NCI-H226 (cell line): ENCODE results near the gene CDC23.
"Not testable (repeated sequence)": the region's sequence is repeated elsewhere in the genome, so short reads cannot be mapped to it uniquely, and the experiment has no call there.

Source experiments
- DNase-seq: peaks from one replicate; pipeline ENCODE4 v3.0.0-alpha.2; 2015

Gene CDC23, protein sequence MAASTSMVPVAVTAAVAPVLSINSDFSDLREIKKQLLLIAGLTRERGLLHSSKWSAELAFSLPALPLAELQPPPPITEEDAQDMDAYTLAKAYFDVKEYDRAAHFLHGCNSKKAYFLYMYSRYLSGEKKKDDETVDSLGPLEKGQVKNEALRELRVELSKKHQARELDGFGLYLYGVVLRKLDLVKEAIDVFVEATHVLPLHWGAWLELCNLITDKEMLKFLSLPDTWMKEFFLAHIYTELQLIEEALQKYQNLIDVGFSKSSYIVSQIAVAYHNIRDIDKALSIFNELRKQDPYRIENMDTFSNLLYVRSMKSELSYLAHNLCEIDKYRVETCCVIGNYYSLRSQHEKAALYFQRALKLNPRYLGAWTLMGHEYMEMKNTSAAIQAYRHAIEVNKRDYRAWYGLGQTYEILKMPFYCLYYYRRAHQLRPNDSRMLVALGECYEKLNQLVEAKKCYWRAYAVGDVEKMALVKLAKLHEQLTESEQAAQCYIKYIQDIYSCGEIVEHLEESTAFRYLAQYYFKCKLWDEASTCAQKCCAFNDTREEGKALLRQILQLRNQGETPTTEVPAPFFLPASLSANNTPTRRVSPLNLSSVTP

GRCh38 chr5:138213161-138214029 is at the start of gene CDC23:
TSS of gene CDC23 (minus strand) at chr5:138213323. CDS start at chr5:138213312, 11 bp downstream.
- peak; percentile 98 for DNase-seq

- DNase-seq: no peak
These were observed 45.7 kb upstream of the CDC23 start for GRCh38 chr5:138258704-138259292.

DNA sequence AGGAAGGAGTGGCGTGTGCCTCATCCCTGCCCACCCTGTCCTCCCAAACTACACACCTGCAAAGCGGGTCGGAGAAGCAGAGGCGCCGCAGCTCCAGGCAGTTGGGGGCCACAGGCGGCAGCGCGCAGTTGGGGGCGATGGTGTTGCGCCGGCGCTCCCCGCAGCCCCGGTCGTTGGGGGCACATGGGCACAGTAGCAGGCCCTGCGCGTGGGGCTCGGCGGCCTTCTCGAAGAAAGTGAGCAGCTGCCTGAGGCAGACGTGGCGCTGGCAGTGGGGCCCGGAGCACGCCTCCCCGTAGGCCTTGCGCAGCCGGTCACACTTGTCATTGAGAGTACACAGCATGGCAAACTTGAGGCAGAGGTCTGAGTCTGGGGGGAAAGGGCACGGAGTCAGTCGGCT is 44.5 kb upstream of the CDC23 start:
- DNase-seq: no peak

- DNase-seq: no peak
These were observed 39.8 kb upstream of the CDC23 start for GRCh38 chr5:138252944-138253343.

DNA sequence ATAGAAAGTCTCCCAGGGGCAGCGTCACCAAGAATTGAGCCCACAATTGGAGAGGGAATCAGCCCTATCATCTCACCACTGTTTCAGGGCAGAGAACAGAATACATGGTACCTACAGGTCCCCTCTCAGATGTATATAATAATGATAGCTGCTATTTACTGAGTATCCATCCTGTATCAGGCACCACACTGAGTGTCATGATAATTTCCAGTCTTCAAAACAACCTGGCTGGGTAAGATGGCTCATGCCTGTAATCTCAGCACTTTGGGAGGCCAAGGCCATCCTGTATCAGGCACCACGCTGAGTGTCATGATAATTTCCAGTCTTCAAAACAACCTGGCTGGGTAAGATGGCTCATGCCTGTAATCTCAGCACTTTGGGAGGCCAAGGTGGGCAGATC is 34.7 kb upstream of the CDC23 start:
- not testable (repeated sequence) for DNase-seq

DNA sequence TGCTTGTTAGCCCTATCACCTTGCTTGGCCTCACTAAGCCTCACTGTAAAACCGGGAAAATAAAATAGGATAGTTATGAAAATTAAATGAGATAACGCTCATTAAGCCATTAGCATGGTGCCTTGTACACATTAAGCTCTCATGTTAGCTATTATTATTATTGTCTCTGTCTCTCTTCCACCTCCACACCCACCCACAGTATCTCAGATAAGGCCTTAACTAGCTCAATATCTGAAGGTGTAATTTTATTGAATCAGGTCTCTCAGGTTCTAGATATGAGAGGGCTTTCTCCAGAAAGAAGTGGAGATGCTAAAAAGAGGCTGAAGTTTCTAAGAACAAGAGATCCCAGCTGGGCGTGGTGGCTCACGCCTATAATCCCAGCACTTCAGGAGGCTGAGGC is 33.7 kb upstream of the CDC23 start:
- DNase-seq: no peak

DNA sequence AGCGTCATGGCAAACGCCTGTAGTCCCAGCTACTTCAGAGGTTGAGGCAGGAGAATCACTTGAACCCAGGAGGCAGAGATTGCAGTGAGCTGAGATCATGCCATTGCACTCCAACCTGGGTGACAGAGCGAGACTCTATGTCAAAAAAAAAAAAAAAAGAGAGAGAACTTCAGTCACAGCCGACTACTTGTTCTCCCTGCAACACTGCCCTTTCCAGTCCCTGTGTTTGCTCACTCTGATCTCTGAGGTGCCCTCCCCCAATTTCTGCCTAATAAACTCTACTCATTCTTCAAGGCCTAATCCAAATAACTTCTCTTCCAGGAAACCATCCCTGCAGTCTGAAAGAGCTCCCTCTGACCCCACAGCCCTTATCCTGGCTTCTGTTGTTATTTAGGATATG is 33.2 kb upstream of the CDC23 start:
- DNase-seq: no peak

DNA sequence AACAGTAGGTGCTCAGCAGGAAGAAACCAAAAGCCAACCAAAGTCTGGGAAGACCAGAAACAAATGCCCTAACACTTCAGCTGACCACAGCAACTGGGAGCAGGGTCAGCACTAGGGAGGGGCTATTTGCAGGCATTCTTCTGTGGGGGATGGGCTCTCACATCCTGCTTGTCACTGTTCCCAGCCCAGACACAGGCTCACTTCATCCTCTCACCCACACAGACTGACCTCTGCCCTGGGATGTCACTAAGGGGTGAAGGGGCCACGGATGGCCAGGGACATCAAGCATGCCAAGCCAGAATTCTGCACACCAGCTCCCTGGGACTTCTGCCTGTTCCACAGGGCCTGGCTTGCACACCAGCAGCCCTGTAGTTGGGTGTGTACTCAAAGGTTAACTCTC is 32.6 kb upstream of the CDC23 start:
- DNase-seq: no peak

GRCh38 chr5:138243794-138244193 is 30.7 kb upstream of the CDC23 start:
- peak; percentile 43 for DNase-seq

- no peak for DNase-seq
These were observed 28.8 kb upstream of the CDC23 start for GRCh38 chr5:138241688-138242571.

DNA sequence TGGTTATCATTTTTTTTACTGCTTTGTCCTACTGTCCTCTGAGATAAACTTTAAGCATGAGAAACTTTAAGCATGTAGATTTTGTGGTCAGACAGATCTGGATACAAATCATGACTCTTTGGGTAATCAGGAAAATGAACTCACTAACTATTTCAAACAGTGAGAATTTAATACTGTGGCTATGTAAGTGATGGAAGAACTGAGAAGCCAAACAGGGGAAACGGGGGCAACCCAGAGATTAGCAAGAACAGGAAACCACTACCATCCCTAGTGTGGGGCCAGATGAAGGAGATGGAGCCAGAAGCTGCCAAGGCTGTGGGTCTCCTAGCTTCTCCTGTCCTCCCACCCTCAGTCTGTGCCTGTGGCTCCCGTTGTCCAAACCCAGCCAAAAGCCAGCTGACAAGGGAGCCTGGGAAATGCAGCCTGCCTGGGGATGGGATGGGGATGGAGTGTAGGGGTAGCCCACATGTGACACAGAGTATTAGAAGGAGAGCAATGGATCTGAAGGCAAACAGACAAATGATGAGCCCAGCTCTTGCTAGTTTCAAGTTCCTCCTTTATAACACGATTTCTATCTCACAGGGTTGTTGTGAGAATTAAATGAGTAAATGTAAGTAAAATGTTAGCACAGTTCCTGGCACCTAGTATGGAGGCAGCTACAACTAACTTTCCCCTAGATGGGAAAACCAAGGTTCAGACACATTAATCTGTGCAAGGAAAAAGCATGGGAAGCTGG is 27.7 kb upstream of the CDC23 start:
- no peak for DNase-seq

DNA sequence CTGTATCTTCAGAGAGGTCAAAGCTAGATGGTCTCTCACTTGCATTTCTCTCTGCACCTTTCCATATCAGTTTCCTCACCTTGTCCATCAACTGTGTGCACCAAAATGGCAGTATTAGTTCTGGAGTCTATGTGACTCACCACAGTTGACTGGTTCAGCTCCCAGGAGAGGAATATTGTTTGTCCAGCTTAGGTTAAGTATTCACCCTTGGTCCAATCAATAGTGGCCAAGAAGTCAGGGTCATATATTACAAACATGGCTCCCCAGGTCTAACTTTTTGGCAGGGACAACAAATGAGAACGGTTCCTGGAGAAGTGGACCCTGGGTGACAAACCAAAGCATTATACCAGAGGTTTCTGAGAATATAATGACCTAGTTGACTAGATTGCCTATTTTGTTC is 24.9 kb upstream of the CDC23 start:
- DNase-seq: no peak

DNA sequence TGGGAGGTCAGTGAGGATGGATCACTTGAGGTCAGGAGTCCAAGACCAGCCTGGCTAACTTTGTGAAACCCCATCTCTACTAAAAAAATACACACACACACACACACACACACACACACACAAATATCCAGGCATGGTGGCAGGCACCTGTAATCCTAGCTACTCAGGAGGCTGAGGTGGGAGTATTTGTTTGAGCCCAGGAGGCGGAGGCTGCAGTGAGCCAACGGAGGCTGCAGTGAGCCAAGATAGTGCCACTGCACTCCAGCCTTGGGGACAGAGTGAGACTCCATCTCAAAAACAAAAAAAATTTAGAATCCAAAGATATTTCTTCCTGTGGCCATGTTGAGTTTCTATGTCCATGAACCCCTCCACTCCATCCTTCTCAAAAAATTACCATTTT is 21.5 kb upstream of the CDC23 start:
- DNase-seq: no peak

- no peak for DNase-seq
These were observed 20.2 kb upstream of the CDC23 start for GRCh38 chr5:138233280-138233679.

DNA sequence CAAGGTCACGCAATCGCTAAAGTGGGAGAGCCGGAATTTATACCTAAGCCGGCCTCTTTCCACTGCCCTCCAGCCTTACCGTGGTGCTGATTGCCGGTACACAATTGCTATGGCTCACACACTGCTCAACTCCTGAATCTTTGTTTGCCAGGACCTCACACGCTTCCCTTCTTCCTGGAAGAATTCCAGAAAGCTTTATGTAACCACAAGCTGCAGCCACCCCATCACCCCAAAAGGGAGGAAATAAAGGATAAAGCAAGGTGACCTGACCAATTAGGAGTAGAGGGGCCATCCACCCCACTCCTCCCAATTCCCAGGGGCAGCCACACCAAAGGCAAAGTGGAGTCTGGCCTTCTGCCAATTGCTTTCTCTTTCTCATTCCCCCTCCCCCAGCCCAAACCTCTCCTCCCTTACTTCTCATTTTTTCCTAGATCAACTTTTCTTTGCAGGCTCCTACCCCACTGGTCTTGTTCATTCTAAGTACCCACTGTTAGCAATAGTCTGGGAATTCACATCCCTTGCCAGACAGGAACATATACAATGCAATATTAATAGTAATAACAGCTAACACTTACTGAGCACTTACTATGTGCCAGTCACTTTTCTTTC is 18.0 kb upstream of the CDC23 start:
- peak; percentile 92 for DNase-seq

DNA sequence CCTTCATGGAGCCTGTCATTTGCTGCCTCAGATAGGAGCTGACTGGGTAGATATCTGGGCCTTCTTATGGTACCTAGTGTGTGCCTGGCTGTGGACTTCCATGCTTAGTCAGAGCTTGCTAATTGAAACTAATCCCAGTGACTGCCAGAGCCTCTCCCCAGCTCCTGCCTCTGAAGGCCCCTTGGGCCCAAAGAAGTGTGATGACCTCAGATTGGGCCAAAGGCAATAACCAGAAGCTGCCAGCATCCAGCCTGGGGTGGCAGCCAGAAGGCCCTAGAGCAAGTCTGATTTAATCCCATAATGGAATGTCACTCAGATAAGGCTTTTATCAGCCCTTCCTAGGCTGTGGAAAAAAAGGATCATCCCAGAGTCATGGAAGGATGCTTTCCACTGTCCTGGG is 17.1 kb upstream of the CDC23 start:
- DNase-seq: peak; percentile 93

GRCh38 chr5:138229387-138229786 is 16.3 kb upstream of the CDC23 start:
- no peak for DNase-seq

DNA sequence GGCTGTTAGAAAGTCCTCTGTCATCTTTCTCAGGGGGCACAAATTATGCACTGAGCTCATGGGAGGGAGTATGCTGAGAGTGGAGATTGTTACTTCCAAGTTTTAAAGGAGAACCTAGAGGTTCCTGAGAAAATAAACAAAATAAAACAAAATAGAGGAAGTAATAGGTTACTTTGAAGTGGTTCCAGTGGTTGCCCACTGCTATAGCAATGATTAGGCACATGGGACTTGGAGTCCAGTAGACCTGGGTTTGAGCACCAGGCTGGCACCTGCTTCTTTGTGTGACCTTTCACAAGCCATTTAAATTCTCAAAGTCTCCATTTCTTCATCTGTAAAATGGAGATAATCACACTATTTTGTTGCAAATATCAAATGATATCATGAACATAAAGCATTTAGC is 13.8 kb upstream of the CDC23 start:
- DNase-seq: no peak

- no peak for DNase-seq
These were observed 11.6 kb upstream of the CDC23 start for GRCh38 chr5:138224712-138225111.

DNA sequence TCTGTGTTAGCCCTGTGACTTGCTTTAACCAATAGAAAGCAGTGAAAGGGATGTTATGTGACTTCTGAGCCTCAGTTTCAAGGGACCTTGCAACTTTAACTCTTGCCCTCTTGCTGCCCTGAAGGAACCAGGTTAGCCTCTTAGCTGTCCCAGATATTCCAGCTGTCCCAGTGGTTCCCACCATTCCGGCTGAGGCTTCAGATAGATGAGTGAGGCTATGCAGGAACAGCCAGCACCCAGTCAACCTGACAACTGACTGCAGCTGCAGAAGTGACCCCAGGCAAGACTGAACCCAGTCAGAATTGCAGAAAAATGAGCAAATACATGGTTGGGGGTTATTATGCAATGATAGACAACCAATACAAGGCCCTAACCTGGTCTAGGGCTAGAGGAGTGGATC is 10.4 kb upstream of the CDC23 start:
- no peak for DNase-seq

DNA sequence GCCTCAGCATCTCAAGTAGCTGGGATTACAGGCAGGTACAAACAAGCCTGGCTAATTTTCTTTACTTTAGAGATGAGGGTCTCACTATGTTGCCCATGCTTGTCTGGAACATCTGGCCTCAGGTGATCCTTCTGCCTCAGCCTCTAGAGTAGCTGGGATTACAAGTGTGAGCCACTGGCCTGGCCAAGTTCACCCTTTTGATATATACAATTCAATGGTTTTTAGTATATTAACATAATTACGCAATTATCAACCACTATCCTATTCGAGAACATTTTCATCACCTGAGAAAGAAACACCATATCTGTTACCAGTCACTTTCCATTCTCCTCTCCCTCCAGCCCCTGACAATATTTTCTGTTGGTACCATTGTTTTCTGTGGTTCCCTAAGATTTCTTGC is 3.7 kb upstream of the CDC23 start:
- DNase-seq: no peak
